Spleen (tissue), 11 donors: Measurements from ENCODE around the gene LKAAEAR1. TPM values are rescaled to one million over a fixed set of nuclear protein-coding genes. Genes with fewer than 3 reads are reported as not detected.

ENCODE experiments used
- DNase-seq: peaks from one replicate; pipeline ENCODE4 v3.0.0-alpha.2; 2020
- H3K27ac ChIP-seq, 8 donors: fragments of 200-600 bp; sonication (generic) in 7 of 8; 1 replicate in 4 of 8; 2 replicates in 4 of 8; pipeline versions ENCODE4 v1.5.0 to v1.8.0; 2016 to 2021; ENCODE audit warnings: inconsistent platforms in 4 of 8, mild to moderate bottlenecking in 4 of 8, moderate library complexity in 1 of 8
- H3K27me3 ChIP-seq, 7 donors: fragments of 200-600 bp; sonication (generic) in 6 of 7; replicated peaks in 1 of 7; 1 replicate in 4 of 7; 2 replicates in 3 of 7; pipeline versions ENCODE4 v1.5.0 to v1.8.0; 2016 to 2021; ENCODE audit warnings: inconsistent platforms in 3 of 7, mild to moderate bottlenecking in 1 of 7
- H3K36me3 ChIP-seq, 6 donors: fragments of 200-600 bp; sonication (generic) in 5 of 6; 1 replicate in 4 of 6; 2 replicates in 2 of 6; pipeline versions ENCODE4 v1.5.0 to v1.8.0; 2016 to 2021; ENCODE audit warnings: inconsistent platforms in 2 of 6
- H3K4me1 ChIP-seq, 6 donors: fragments of 200-600 bp; sonication (generic) in 5 of 6; 1 replicate in 3 of 6; 2 replicates in 3 of 6; pipeline versions ENCODE4 v1.5.0 to v1.8.0; 2016 to 2021; ENCODE audit warnings: inconsistent platforms in 3 of 6
- H3K4me3 ChIP-seq, 8 donors: fragments of 200-600 bp; sonication (generic) in 7 of 8; 1 replicate in 4 of 8; 2 replicates in 4 of 8; pipeline versions ENCODE4 v1.5.0 to v1.8.0; 2016 to 2021; ENCODE audit warnings: inconsistent platforms in 4 of 8, mild to moderate bottlenecking in 4 of 8, moderate library complexity in 2 of 8
- H3K9me3 ChIP-seq, 8 donors: fragments of 200-600 bp; sonication (generic) in 7 of 8; 1 replicate in 4 of 8; 2 replicates in 4 of 8; pipeline versions ENCODE4 v1.5.0 to v1.8.0; 2016 to 2021; ENCODE audit warnings: inconsistent platforms in 4 of 8
- CTCF ChIP-seq, 11 experiments: fragments of 200-600 bp in 7 of 11; fragments of 450-650 bp in 4 of 11; sonication (generic) in 4 of 11; IDR thresholded peaks in 8 of 11; conservative IDR thresholded peaks in 3 of 11; 1 replicate in 7 of 11; 2 replicates in 4 of 11; pipeline versions ENCODE4 v1.4.0 to v1.8.0; 2016 to 2021; ENCODE audit warnings: antibody characterized with exemption in 11 of 11, inconsistent platforms in 4 of 11, mild to moderate bottlenecking in 1 of 11
- POLR2A ChIP-seq, 3 donors: fragments of 450-650 bp; IDR thresholded peaks; one replicate each; pipeline ENCODE4 v1.5.1; 2017; ENCODE audit warnings: antibody characterized with exemption in 3 of 3, mild to moderate bottlenecking in 1 of 3
- POLR2AphosphoS5 ChIP-seq, 3 donors: sonication (generic); formaldehyde crosslinking; IDR thresholded peaks; one replicate each; pipeline ENCODE4 v1.5.1; 2017; ENCODE audit warnings: antibody characterized with exemption in 3 of 3
- WGBS, 5 donors: extraction: QIAGEN DNeasy Blood & Tissue Kit in 3 of 5; methylation state at CpG; one replicate each; pipeline versions ENCODE4 v1.1.5 to v1.1.7; 2013 to 2018; 5-methylcytosine and 5-hydroxymethylcytosine counted together
- intact Hi-C: fragments of 100-400 bp; cut with DNase I; formaldehyde crosslinking; loops from one replicate; pipeline ENCODE4 v1.15.0; 2023; ENCODE audit warnings: low total_unique reads
- polyA plus RNA-seq, 3 donors: library from polyadenylated mRNA; stranded (reverse); fragments of 200-250 nt; gene quantifications; one replicate each; pipeline ENCODE4 v1.2.1, GENCODE V29; 2013
- total RNA-seq, 7 donors: library from RNA; depleted of rRNA in 3 of 7; stranded (reverse); fragments of >200 nt in 3 of 7; fragmentation: NEBNext Ultra II Directional in 4 of 7; extraction: Animal tissue kit (Norgen Biotek cat#: 25700) in 4 of 7; gene quantifications; one replicate each; pipeline versions ENCODE4 v1.1.0 to v1.2.1, GENCODE V29; 2016 to 2021
- donor health status: healthy with polysubstance abuse.
- donor health status: DM: no; HTN: no; CAD: no; lungs with moderate emphysema.
- donor health status: DM: no; HTN: no; CAD: no.
- donor health status: Bipolar disorder and iron deficiency.
- donor health status: healthy.
- donor health status: DM: no; HTN: no; CAD: no.
- donor health status: DM: yes; HTN: yes; CAD: no.

LKAAEAR1 gene
- total and polyA plus RNA-seq, 10 donors: 0.26 to 0.66 (median 0.51) TPM; not detected in 6

- DNase-seq: no peak
Observed at GRCh38 chr20:64095927-64096326, 11.7 kb upstream of the LKAAEAR1 start.

GRCh38 chr20:64095455-64095854 is 11.3 kb upstream of the LKAAEAR1 start:
- peaks cover 0 to 4% (median 0%) of the 10 kb centered on the region in 7 donors for H3K27me3 ChIP-seq
- peaks cover 0 to 43% (median 13%) of the 10 kb centered on the region in 6 donors for H3K36me3 ChIP-seq
- TF ChIP-seq POLR2AphosphoS5 (IDR thresholded peaks at IDR 0.05) (no peak), POLR2A (IDR thresholded peaks at IDR 0.05) (no peak)
- peaks cover 0 to 13% (median 5%) of the 10 kb centered on the region in 6 donors for H3K4me1 ChIP-seq
- no peak for DNase-seq
- no peak overlapping the region for H3K4me3 ChIP-seq
- intact Hi-C loops: no loop called here
- no peaks in the 10 kb centered on the region for H3K9me3 ChIP-seq
- H3K27ac ChIP-seq: no peak overlapping the region
- WGBS, 5 donors: 83 to 92% (median 85%) methylated on average over 4 of the region's 4 CpGs

More at GRCh38 chr20:64095927-64096326, 11.7 kb upstream of the LKAAEAR1 start:
- intact Hi-C loops: no loop called here
- no peak overlapping the region for H3K27ac ChIP-seq
- WGBS, 5 donors: 82 to 92% (median 87%) methylated on average over 10 to 11 of the region's 11 CpGs
- no peak overlapping the region for H3K4me3 ChIP-seq
- H3K4me1 ChIP-seq: peaks cover 0 to 16% (median 5%) of the 10 kb centered on the region in 6 donors
- TF ChIP-seq CTCF (IDR thresholded peaks at IDR 0.05 in 8 of 11, conservative IDR thresholded peaks at IDR 0.05 in 3 of 11) (no peak), POLR2AphosphoS5 (IDR thresholded peaks at IDR 0.05) (no peak), POLR2A (IDR thresholded peaks at IDR 0.05) (no peak)
- H3K9me3 ChIP-seq: no peaks in the 10 kb centered on the region
- peaks cover 0 to 9% (median 2%) of the 10 kb centered on the region in 7 donors for H3K27me3 ChIP-seq
- H3K36me3 ChIP-seq: peaks cover 0 to 43% (median 13%) of the 10 kb centered on the region in 6 donors

GRCh38 chr20:64093013-64093503 is 8.9 kb upstream of the LKAAEAR1 start:
- 45 to 87% (median 67%) methylated on average over 7 to 9 of the region's 9 CpGs for WGBS, 5 donors
- Histone ChIP-seq H3K4me3 (no peak overlapping the region), H3K4me1 (peaks cover 0 to 4% (median 0%) of the 10 kb centered on the region in 6 donors), H3K27me3 (no peaks in the 10 kb centered on the region), H3K9me3 (no peaks in the 10 kb centered on the region), H3K27ac (no peak overlapping the region), H3K36me3 (peaks cover 0 to 22% (median 1%) of the 10 kb centered on the region in 6 donors)
- no peak for TF ChIP-seq CTCF (IDR thresholded peaks at IDR 0.05 in 8 of 11, conservative IDR thresholded peaks at IDR 0.05 in 3 of 11)
- TF ChIP-seq POLR2AphosphoS5 (IDR thresholded peaks at IDR 0.05): no peak
- TF ChIP-seq POLR2A (IDR thresholded peaks at IDR 0.05): no peak
- no peak for DNase-seq
- intact Hi-C loops: no loop called here

GRCh38 chr20:64092258-64093012 is 8.2 kb upstream of the LKAAEAR1 start:
- intact Hi-C loops: no loop called here
- Histone ChIP-seq H3K4me3 (no peak overlapping the region), H3K9me3 (peaks cover 0 to 5% (median 4%) of the 10 kb centered on the region in 8 donors), H3K27ac (no peak overlapping the region), H3K27me3 (no peaks in the 10 kb centered on the region), H3K4me1 (peaks cover 0 to 4% (median 0%) of the 10 kb centered on the region in 6 donors), H3K36me3 (peaks cover 0 to 16% (median 0%) of the 10 kb centered on the region in 6 donors)
- no peak for DNase-seq
- WGBS, 5 donors: 56 to 76% (median 71%) methylated on average over 5 to 27 of the region's 27 CpGs
- TF ChIP-seq POLR2A (IDR thresholded peaks at IDR 0.05) (no peak), POLR2AphosphoS5 (IDR thresholded peaks at IDR 0.05) (no peak), CTCF (IDR thresholded peaks at IDR 0.05 in 8 of 11, conservative IDR thresholded peaks at IDR 0.05 in 3 of 11) (no peak)
